Ishikawa (cell line): ENCODE measurements around the gene CCDC51.

Experiments
- EP300 ChIP-seq: IDR thresholded peaks from 2 replicates; pipeline ENCODE4 v1.6.1; 2012; ENCODE audit warnings: borderline replicate concordance
- NFIC ChIP-seq: IDR thresholded peaks from 2 replicates; pipeline ENCODE4 v1.6.1; 2012
- REST ChIP-seq: IDR thresholded peaks from 2 replicates; pipeline ENCODE4 v1.6.1; 2012; ENCODE audit warnings: low read depth, mild to moderate bottlenecking
- TAF1 ChIP-seq: IDR thresholded peaks from 2 replicates; pipeline ENCODE4 v1.6.1; 2012; ENCODE audit warnings: low read depth, mild to moderate bottlenecking
- USF1 ChIP-seq: IDR thresholded peaks from 2 replicates; pipeline ENCODE4 v1.6.1; 2012
- ZBTB7A ChIP-seq: IDR thresholded peaks from 2 replicates; pipeline ENCODE4 v1.6.1; 2012; ENCODE audit warnings: low read depth

- TF ChIP-seq REST: no peak
- no peak for TF ChIP-seq ZBTB7A
- TF ChIP-seq NFIC: no peak
- TF ChIP-seq USF1: no peak
- TF ChIP-seq TAF1: no peak
- TF ChIP-seq EP300: no peak
Observed at GRCh38 chr3:48415251-48415953, 24.5 kb downstream of the CCDC51 start.
